H1 (cell line): ENCODE measurements around the gene MPRIP.

ENCODE experiments used
- CTCF ChIP-seq, 3 experiments: IDR thresholded peaks; 1 replicate in 2 of 3; 2 replicates in 1 of 3; pipeline versions ENCODE4 v1.5.1 to v1.6.1; 2011; ENCODE audit warnings: low read length in 3 of 3, mild to moderate bottlenecking in 3 of 3, inconsistent platforms in 2 of 3, low read depth in 1 of 3, moderate library complexity in 1 of 3; ENCODE audit not compliant: insufficient read depth in 1 of 3; ENCODE audit errors: control extremely low read depth in 1 of 3
- POLR2AphosphoS5 ChIP-seq: IDR thresholded peaks from 2 replicates; pipeline ENCODE4 v1.6.1; 2011; ENCODE audit warnings: low read depth, low read length
- RFX5 ChIP-seq: IDR thresholded peaks from 2 replicates; pipeline ENCODE4 v1.6.1; 2011; ENCODE audit warnings: low read depth, low read length, improper control_type of control experiment, borderline replicate concordance
- SP4 ChIP-seq: IDR thresholded peaks from 2 replicates; pipeline ENCODE4 v1.6.1; 2012; ENCODE audit warnings: low read length, inconsistent platforms

DNA sequence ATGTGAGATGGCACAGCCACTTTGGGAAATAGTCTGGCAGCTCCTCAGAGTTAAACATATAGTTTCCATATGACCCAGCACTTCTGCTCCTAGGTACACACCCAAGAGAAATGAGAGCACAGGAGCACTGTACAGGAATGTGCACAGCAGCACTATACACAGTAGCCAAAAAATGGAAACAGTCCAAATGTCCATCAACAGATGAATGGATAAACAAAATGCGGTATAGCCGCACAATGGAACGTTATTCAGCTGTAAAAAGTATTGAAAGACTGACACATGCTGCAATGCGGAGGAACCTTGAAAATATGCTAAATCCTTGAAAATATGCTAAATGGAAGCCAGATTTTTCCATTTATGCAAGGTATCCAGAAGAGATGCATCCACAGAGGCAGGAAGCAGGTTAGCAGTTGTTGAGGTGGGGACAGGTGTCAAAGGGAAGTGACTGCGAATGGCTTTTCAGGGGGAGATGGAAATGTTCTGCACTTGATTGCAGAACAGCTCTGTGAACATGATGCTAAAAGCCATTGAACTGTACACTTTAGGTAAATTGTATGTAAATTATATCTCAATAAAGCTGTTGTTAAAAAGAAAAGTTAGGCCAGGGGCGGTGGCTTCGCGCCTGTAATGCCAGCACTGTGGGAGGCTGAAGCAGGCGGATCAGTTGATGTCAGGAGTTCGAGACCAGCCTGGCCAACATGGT lies 80.7 kb downstream of the MPRIP start:
- TF ChIP-seq CTCF (IDR thresholded peaks at IDR 0.05; ENCODE audit: control extremely low read depth in 1 of 3, insufficient read depth in 1 of 3, low read depth in 1 of 3, low read length in 3 of 3): no peak
- TF ChIP-seq SP4: no peak
- no peak for TF ChIP-seq RFX5
- TF ChIP-seq POLR2AphosphoS5: no peak
